Mucosa of descending colon (tissue), 3 donors: ENCODE data around the gene MIA3. TPM values are rescaled to one million over a fixed set of nuclear protein-coding genes. Genes with fewer than 3 reads are reported as not detected.

Experiments
- ATAC-seq: fragments of 200-7000 bp; cut with Tn5 transposase; one replicate; pipeline ENCODE4 v1.9.1; 2020; ENCODE audit warnings: mild to moderate bottlenecking, moderate library complexity
- DNase-seq, 3 donors: peaks; one replicate each; pipeline ENCODE4 v3.0.0-alpha.2; 2020
- H3K36me3 ChIP-seq: fragments of 200-600 bp; one replicate; pipeline ENCODE4 v1.8.0; 2021; ENCODE audit warnings: low read depth, mild to moderate bottlenecking
- H3K4me1 ChIP-seq: fragments of 200-600 bp; one replicate; pipeline ENCODE4 v1.8.0; 2021; ENCODE audit warnings: low read depth, mild to moderate bottlenecking
- H3K4me3 ChIP-seq: fragments of 200-600 bp; one replicate; pipeline ENCODE4 v1.8.0; 2021; ENCODE audit warnings: mild to moderate bottlenecking
- H3K9me3 ChIP-seq: fragments of 200-600 bp; one replicate; pipeline ENCODE4 v1.8.0; 2021; ENCODE audit warnings: mild to moderate bottlenecking
- CTCF ChIP-seq: fragments of 200-600 bp; IDR thresholded peaks from one replicate; pipeline ENCODE4 v1.8.0; 2022; ENCODE audit warnings: antibody characterized with exemption, mild to moderate bottlenecking
- intact Hi-C, 2 donors: fragments of 100-400 bp; cut with DNase I in 1 of 2; cut with micrococcal nuclease in 1 of 2; formaldehyde crosslinking; loops; one replicate each; pipeline versions ENCODE4 v1.11.0 to v1.11.1; 2022; cut with DNase I, micrococcal nuclease
- total RNA-seq, 3 donors: library from RNA; stranded (reverse); fragmentation: NEBNext Ultra II Directional in 2 of 3; extraction: Animal tissue kit (Norgen Biotek cat#: 25700) in 2 of 3; gene quantifications; one replicate each; pipeline versions ENCODE4 v1.2.1 to v1.2.4, GENCODE V29; 2021 to 2023
- donor health status: DM: no; HTN: no; CAD: no; lungs with moderate emphysema.
- donor health status: DM: no; HTN: no; CAD: no.
- donor health status: DM: no; HTN: yes; CAD: no.

Gene MIA3
- total RNA-seq, 3 donors from 2014 or later, result 63.8 to 77.2 (median 71.9) TPM

GRCh38 chr1:222697826-222698225 lies 79.9 kb downstream of the MIA3 start:
- DNase-seq (no peak), ATAC-seq (no peak)
- Histone ChIP-seq H3K4me3 (no peak overlapping the region), H3K4me1 (no peaks in the 10 kb centered on the region), H3K36me3 (no peaks in the 10 kb centered on the region), H3K9me3 (no peaks in the 10 kb centered on the region)
- no peak for TF ChIP-seq CTCF
- intact Hi-C loops, result no loop called here

- DNase-seq (no peak), ATAC-seq (no peak)
- Histone ChIP-seq H3K9me3 (no peaks in the 10 kb centered on the region), H3K4me3 (no peak overlapping the region), H3K36me3 (no peaks in the 10 kb centered on the region), H3K4me1 (no peaks in the 10 kb centered on the region)
- intact Hi-C loops, result no loop called here
- TF ChIP-seq CTCF, result no peak
These were observed 84.3 kb downstream of the MIA3 start for GRCh38 chr1:222702210-222702609.

GRCh38 chr1:222704260-222704659 lies 86.4 kb downstream of the MIA3 start:
- no peak for ATAC-seq
- no peak for TF ChIP-seq CTCF
- DNase-seq, result no peak
- Histone ChIP-seq H3K36me3 (no peaks in the 10 kb centered on the region), H3K9me3 (no peaks in the 10 kb centered on the region), H3K4me3 (no peak overlapping the region), H3K4me1 (no peaks in the 10 kb centered on the region)
- intact Hi-C loops, result no loop called here

- H3K4me1 ChIP-seq, result peaks cover 12% of the 10 kb centered on the region
- H3K4me3 ChIP-seq, result no peak overlapping the region
- TF ChIP-seq CTCF, result no peak
- ATAC-seq (no peak), DNase-seq (no peak)
- H3K9me3 ChIP-seq, result no peaks in the 10 kb centered on the region
- no peaks in the 10 kb centered on the region for H3K36me3 ChIP-seq
- intact Hi-C loops, result no loop called here
These were observed 88.9 kb downstream of the MIA3 start for GRCh38 chr1:222706815-222707214.

- peaks cover 12% of the 10 kb centered on the region for H3K4me1 ChIP-seq
- intact Hi-C loops, result loop anchor here in 1 of 2 donors (10.0 kb wide), 1 partner anchor 55 kb away; no protein-coding TSS in a partner anchor
These were observed 91.8 kb downstream of the MIA3 start for GRCh38 chr1:222709700-222710153.

More at GRCh38 chr1:222709700-222710153, 91.8 kb downstream of the MIA3 start:
- Histone ChIP-seq H3K36me3 (no peaks in the 10 kb centered on the region), H3K4me3 (no peak overlapping the region), H3K9me3 (no peaks in the 10 kb centered on the region)
- no peak for TF ChIP-seq CTCF
- DNase-seq (no peak), ATAC-seq (no peak)
